Activated CD8-positive, alpha-beta T cell treated with anti-CD3 and anti-CD28 coated beads, Interleukin-2, amount 10 ng/mL, durations not matched to agents 7 days and 5 days (primary cell): ENCODE data around the gene PPM1B. TPM values are rescaled to one million over a fixed set of nuclear protein-coding genes. Genes with fewer than 3 reads are reported as not detected.
"Not testable (repeated sequence)": the region's sequence is repeated elsewhere in the genome, so short reads cannot be mapped to it uniquely, and the experiment has no call there.

Experiments used
- ATAC-seq: fragments of 150-1000 bp; cut with Tn5 transposase; one replicate; pipeline ENCODE4 v1.10.0; 2021; ENCODE audit warnings: moderate library complexity
- CTCF ChIA-PET: fragments of 350-600 bp; sonication (Branson Sonifier 250); formaldehyde crosslinking; loops from one replicate; lab custom pipeline; 2021; ENCODE audit warnings: antibody characterized with exemption; lab: Charles Lee
- POLR2A ChIA-PET: fragments of 350-600 bp; sonication (Branson Sonifier 250); formaldehyde crosslinking; loops from one replicate; lab custom pipeline; 2021; ENCODE audit warnings: antibody characterized with exemption; lab: Charles Lee
- DNase-seq: peaks from one replicate; pipeline ENCODE4 v3.0.0-alpha.2; 2020
- H3K27ac Mint-ChIP-seq: one replicate; pipeline ENCODE4 v1.8.0; 2021; ENCODE audit warnings: mild to moderate bottlenecking, mixed read lengths
- H3K27me3 Mint-ChIP-seq: one replicate; pipeline ENCODE4 v1.8.0; 2021; ENCODE audit warnings: low read depth, mixed read lengths
- H3K36me3 Mint-ChIP-seq: one replicate; pipeline ENCODE4 v1.8.0; 2021; ENCODE audit warnings: low read depth, mixed read lengths
- H3K4me1 Mint-ChIP-seq: one replicate; pipeline ENCODE4 v1.8.0; 2021; ENCODE audit warnings: low read depth, mixed read lengths
- H3K4me3 Mint-ChIP-seq: one replicate; pipeline ENCODE4 v1.8.0; 2021; ENCODE audit warnings: mild to moderate bottlenecking, mixed read lengths
- H3K9me3 Mint-ChIP-seq: one replicate; pipeline ENCODE4 v1.8.0; 2022; ENCODE audit warnings: mixed read lengths; ENCODE audit not compliant: insufficient read depth
- total RNA-seq, 2 experiments: library from RNA; stranded (reverse); gene quantifications; one replicate each; pipeline ENCODE4 v1.2.3, GENCODE V29; 2021

PPM1B gene
- total RNA-seq, 2 experiments from 2014 or later = 48.6 to 50.3 TPM

DNA sequence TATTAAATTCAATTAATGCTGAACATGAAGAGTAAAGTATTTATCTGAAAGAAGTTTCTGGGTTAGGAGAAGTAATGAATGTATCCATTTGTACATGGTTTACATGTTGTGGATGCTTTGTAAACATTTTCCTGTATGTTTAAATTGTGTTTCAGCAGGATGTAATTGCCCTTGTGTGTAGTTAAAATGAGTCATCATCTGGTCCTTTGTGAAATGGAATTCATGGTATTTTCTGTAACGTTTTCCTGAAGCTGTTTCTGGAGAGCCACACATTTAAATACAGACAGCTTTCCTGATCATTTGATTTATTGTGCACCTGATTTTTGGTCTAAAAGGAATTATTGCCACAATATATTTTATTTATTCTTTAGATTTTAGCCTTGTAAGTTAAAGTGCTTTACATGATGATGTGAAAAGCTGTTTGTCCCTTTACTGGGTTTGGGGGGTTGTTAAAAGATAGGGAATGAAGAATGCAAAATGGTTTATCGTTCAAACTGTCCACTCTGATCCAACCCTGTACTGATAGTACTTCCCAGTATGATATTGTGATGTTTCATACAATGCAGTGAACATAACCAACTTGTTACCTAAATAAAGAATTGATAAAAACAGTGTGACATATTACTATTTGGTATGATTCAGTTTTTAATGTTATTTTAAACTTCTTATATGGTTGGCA lies 64.9 kb downstream of the PPM1B start:
- Mint-ChIP-seq H3K36me3 (peaks cover 14% of the 10 kb centered on the region), H3K4me1 (peaks cover 27% of the 10 kb centered on the region), H3K9me3 (no peaks in the 10 kb centered on the region), H3K4me3 (no peak overlapping the region), H3K27ac (no peak overlapping the region), H3K27me3 (no peaks in the 10 kb centered on the region)
- ATAC-seq = no peak
- DNase-seq = no peak
- POLR2A ChIA-PET = no interaction called here
- CTCF ChIA-PET = interaction anchor here (0.7 to 1.9 kb wide), 5 partner anchors 9 to 189 kb away, joined by 3 to 4 read pairs (median 4); no protein-coding TSS in a partner anchor

GRCh38 chr2:44237221-44237620 lies 68.5 kb downstream of the PPM1B start:
- peak overlapping the region; percentile 59 for H3K4me3 Mint-ChIP-seq
- POLR2A ChIA-PET = interaction anchor here (1.0 to 1.1 kb wide), 2 partner anchors 67 to 150 kb away, joined by 3 to 4 read pairs; no protein-coding TSS in a partner anchor
- no peaks in the 10 kb centered on the region for H3K9me3 Mint-ChIP-seq
- CTCF ChIA-PET = interaction anchor here (0.7 to 0.8 kb wide), 6 partner anchors 8 to 151 kb away, joined by 3 to 5 read pairs (median 3); no protein-coding TSS in a partner anchor
- peak overlapping the region; percentile 72 for H3K27ac Mint-ChIP-seq
- H3K36me3 Mint-ChIP-seq = peaks cover 11% of the 10 kb centered on the region
- H3K27me3 Mint-ChIP-seq = no peaks in the 10 kb centered on the region
- DNase-seq (peak; percentile 68), ATAC-seq (peak; percentile 91)
- peaks cover 32% of the 10 kb centered on the region for H3K4me1 Mint-ChIP-seq

- Mint-ChIP-seq H3K4me1 (peaks cover 14% of the 10 kb centered on the region), H3K9me3 (no peaks in the 10 kb centered on the region), H3K36me3 (no peaks in the 10 kb centered on the region), H3K27me3 (no peaks in the 10 kb centered on the region), H3K27ac (no peak overlapping the region), H3K4me3 (no peak overlapping the region)
- no peak for DNase-seq
- ChIA-PET CTCF (interaction anchor here (0.7 to 5.5 kb wide), 7 partner anchors 9 to 155 kb away, joined by 3 to 18 read pairs (median 6); no protein-coding TSS in a partner anchor), POLR2A (interaction anchor here (1.5 kb wide), 1 partner anchor 118 kb away, joined by 5 read pairs; the partner anchor contains the start of genes CAMKMT and PREPL)
- ATAC-seq = no peak
Observed at GRCh38 chr2:44242904-44243303, 74.2 kb downstream of the PPM1B start.

GRCh38 chr2:44244135-44244871 lies 75.6 kb downstream of the PPM1B start:
- ChIA-PET CTCF (interaction anchor here (0.6 to 5.5 kb wide), 17 partner anchors 7 to 711 kb away, joined by 3 to 18 read pairs (median 3); no protein-coding TSS in a partner anchor), POLR2A (interaction anchor here (0.6 to 1.2 kb wide), 3 partner anchors 19 to 117 kb away, joined by 3 to 5 read pairs (median 3); partner anchors contain the start of genes CAMKMT and PREPL)

DNA sequence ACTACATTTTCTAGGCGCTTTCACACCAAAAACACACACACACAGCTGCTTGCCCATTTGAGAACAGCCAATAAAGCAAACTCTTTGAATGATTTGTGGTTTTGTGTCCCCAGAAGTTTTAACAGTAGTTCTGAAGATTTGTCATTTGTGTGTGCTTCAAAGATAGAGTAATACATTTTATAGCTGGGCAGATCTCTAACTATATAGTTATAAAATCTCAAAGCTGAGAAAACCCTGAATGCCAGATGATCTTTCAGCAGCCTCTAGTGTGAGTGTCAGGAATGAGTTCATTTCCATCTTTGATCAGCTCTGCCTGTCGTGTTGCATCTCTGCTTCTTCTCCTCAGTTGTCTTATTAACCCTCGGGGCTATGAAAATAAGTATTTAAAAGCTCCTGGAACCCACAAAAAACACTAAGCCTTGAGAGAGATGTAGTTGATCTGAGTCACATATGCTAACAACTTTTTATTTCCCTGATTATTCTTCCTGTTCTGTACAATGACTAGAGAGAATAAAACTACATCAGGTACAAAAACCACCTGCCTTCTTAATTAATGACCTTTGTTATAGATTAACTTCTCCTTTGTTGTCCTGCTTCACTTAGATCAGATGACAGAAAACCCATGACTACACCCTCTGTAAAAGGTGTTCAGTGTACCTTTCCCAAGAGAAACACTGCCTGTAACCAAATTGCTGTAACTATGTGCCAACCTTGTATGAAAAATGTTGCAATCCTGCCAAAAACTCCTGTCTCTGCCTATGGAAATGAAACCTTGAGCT lies 76.6 kb downstream of the PPM1B start:
- ChIA-PET POLR2A (interaction anchor here (1.2 to 1.9 kb wide), 2 partner anchors 75 to 116 kb away, joined by 3 to 5 read pairs; partner anchors contain the start of genes CAMKMT and PREPL), CTCF (interaction anchor here (0.6 to 5.5 kb wide), 18 partner anchors 8 to 712 kb away, joined by 3 to 18 read pairs (median 3); no protein-coding TSS in a partner anchor)
- Mint-ChIP-seq H3K9me3 (no peaks in the 10 kb centered on the region), H3K27ac (no peak overlapping the region), H3K4me3 (no peak overlapping the region), H3K4me1 (peaks cover 7% of the 10 kb centered on the region), H3K36me3 (no peaks in the 10 kb centered on the region), H3K27me3 (peaks cover 3% of the 10 kb centered on the region)
- ATAC-seq = no peak
- no peak for DNase-seq

More at GRCh38 chr2:44244135-44244871, 75.6 kb downstream of the PPM1B start:
- ATAC-seq (peak; percentile 81), DNase-seq (peak; percentile 72)
- H3K36me3 Mint-ChIP-seq = no peaks in the 10 kb centered on the region
- H3K27ac Mint-ChIP-seq = no peak overlapping the region
- H3K4me3 Mint-ChIP-seq = peak overlapping the region; percentile 62
- no peaks in the 10 kb centered on the region for H3K9me3 Mint-ChIP-seq
- H3K4me1 Mint-ChIP-seq = peaks cover 10% of the 10 kb centered on the region
- H3K27me3 Mint-ChIP-seq = no peaks in the 10 kb centered on the region

DNA sequence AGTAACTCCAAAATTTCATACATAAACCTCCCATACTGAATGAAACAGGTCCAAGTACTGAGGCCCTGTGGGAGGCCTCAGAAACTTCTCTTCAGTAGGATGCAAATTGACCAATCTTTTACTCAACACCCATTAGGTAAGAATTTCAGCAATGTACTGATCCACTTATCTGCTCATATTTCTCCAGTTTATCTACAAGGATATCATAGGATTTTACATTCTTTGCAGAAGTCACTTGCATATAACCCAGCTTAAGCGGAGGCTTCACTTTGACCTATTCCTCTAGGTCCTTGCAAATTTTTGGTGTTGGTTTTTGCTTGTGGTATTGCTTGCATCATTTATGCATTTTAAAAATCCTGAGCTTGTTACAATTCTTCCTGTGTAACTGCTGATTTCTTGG lies 77.8 kb downstream of the PPM1B start:
- H3K9me3 Mint-ChIP-seq = no peaks in the 10 kb centered on the region
- H3K4me1 Mint-ChIP-seq = peaks cover 7% of the 10 kb centered on the region
- ChIA-PET CTCF (interaction anchor here (0.6 to 5.5 kb wide), 8 partner anchors 49 to 711 kb away, joined by 3 to 18 read pairs (median 3); no protein-coding TSS in a partner anchor), POLR2A (interaction anchor here (1.9 kb wide), 1 partner anchor 77 kb away, joined by 5 read pairs; no protein-coding TSS in a partner anchor)
- ATAC-seq (no peak), DNase-seq (no peak)
- H3K4me3 Mint-ChIP-seq = no peak overlapping the region
- H3K27me3 Mint-ChIP-seq = peaks cover 3% of the 10 kb centered on the region
- H3K27ac Mint-ChIP-seq = no peak overlapping the region
- H3K36me3 Mint-ChIP-seq = no peaks in the 10 kb centered on the region

DNA sequence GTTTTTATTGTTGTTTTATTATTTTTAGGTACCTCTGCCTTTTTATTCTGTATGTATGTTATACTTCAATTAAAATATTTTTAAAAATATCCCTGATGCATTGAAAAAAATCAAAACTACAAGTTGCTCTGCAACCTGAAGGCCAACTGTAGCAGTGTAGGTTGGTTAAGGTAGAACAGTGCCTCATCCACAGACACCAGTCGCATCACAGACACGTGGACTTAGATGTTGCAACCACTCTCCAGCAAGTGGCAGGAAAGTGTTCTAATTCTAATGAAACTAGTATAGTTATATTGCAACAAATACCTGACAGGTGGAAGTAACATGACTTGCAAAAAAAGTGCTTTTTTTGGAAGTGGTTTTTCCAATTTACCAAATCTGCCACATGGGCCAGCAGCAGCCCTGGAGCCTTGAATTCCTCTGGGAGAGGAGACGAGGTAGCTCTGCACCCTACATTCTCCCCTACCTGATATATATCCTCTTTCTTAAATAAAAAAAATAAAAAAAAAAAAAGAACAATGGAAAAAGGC lies 78.2 kb downstream of the PPM1B start:
- POLR2A ChIA-PET = interaction anchor here (1.9 kb wide), 1 partner anchor 77 kb away, joined by 5 read pairs; no protein-coding TSS in a partner anchor
- DNase-seq (no peak), ATAC-seq (no peak)
- H3K4me1 Mint-ChIP-seq = peaks cover 7% of the 10 kb centered on the region
- no peak overlapping the region for H3K27ac Mint-ChIP-seq
- no peaks in the 10 kb centered on the region for H3K9me3 Mint-ChIP-seq
- CTCF ChIA-PET = interaction anchor here (0.6 to 5.5 kb wide), 5 partner anchors 96 to 307 kb away, joined by 3 to 18 read pairs (median 3); no protein-coding TSS in a partner anchor
- H3K27me3 Mint-ChIP-seq = peaks cover 3% of the 10 kb centered on the region
- H3K36me3 Mint-ChIP-seq = no peaks in the 10 kb centered on the region
- H3K4me3 Mint-ChIP-seq = no peak overlapping the region

- Mint-ChIP-seq H3K4me1 (peaks cover 7% of the 10 kb centered on the region), H3K36me3 (peaks cover 2% of the 10 kb centered on the region), H3K27me3 (peaks cover 5% of the 10 kb centered on the region), H3K27ac (no peak overlapping the region), H3K4me3 (no peak overlapping the region), H3K9me3 (peaks cover 4% of the 10 kb centered on the region)
- ChIA-PET CTCF (interaction anchor here (0.9 kb wide), 1 partner anchor 91 kb away, joined by 3 read pairs; no protein-coding TSS in a partner anchor), POLR2A (no interaction called here)
- ATAC-seq (peak; percentile 39), DNase-seq (no peak)
Observed at GRCh38 chr2:44247924-44248323, 79.2 kb downstream of the PPM1B start.

DNA sequence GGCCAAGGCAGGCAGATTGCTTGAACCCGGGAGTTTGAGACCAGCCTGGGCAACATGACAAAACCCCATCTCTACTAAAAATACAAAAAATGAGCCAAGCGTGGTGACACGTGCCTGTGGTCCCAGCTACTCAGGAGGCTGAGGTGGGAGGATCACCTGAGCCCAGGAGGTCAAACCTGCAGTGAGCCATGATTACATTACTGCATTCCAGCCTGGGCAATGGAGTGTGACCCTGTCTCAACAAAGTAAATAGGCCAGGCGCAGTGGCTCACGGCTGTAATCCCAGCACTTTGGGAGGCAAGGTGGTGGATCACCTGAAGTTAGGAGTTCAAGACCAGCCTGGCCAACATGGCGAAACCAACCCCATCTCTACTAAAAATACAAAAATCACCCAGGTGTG lies 80.6 kb downstream of the PPM1B start:
- ATAC-seq, H3K27ac Mint-ChIP-seq, H3K4me1 Mint-ChIP-seq, POLR2A ChIA-PET, H3K27me3 Mint-ChIP-seq, H3K9me3 Mint-ChIP-seq, H3K36me3 Mint-ChIP-seq, H3K4me3 Mint-ChIP-seq, CTCF ChIA-PET, DNase-seq: not testable (repeated sequence)

- Mint-ChIP-seq H3K36me3 (peaks cover 2% of the 10 kb centered on the region), H3K27ac (no peak overlapping the region), H3K4me3 (no peak overlapping the region), H3K9me3 (peaks cover 5% of the 10 kb centered on the region), H3K27me3 (peaks cover 8% of the 10 kb centered on the region), H3K4me1 (no peaks in the 10 kb centered on the region)
- ATAC-seq (no peak), DNase-seq (no peak)
- ChIA-PET POLR2A (no interaction called here), CTCF (no interaction called here)
Observed at GRCh38 chr2:44250376-44250775, 81.7 kb downstream of the PPM1B start.
